ENCODE measurements around the gene CTIF. TPM values are rescaled to one million over a fixed set of nuclear protein-coding genes. Genes with fewer than 3 reads are reported as not detected.

Gene CTIF
- total RNA-seq = 32.4 and 35.2 TPM in 2 replicates

DNA sequence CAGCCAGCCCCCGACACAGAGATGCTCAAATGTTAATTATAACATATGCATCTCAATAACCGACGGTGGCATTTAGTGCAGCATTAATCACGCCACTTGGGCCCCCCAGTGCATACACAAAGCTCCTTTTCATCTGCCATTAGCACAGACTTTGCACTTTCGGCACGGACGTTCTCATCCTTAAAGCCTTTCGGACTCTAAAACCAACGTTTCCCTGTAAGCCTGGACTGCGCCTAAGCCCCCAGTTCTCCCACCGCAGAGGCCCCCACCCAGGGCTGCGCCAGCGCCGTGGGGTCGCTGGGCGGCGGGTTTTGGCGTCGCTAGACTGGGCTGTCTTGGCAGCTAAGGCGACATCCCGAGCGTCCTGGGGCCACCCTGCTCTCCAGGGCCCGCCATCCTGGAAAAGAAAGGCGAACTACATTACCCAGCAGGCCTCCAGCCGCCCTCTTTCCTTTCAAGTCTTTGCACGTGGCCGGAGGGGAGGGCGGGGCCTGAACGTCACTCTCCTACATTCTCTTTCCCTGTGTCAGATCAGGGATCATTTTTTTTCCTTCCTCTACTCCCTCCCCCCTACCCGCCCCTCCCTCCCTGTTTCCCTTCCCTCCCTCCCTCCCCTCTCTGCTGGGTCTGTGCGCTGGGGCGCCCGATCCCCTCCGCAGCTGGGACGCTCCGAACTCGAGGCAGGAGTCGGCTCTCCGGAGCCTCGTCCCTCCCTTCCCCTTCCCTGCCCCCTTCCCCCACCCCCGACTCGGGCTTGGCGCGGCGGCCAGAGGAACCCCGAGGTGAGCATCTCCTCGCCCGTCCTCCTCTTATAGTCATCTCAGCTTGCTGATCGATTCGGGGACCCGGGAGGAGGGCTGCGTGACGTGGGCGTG is at the start of gene CTIF:
TSS of gene CTIF (plus strand) at position 501 of the 875 bp plus-strand sequence. CDS start 80,535 bp downstream, outside the sequence.

Small RNA genes lying within 50 kb of the gene (small RNA-seq; reads per million reads assigned to genes)
- gene MIR4743 (ENCODE audit: low replicate concordance) = not detected

Other genes starting within 250 kb of the CTIF start
- gene ZBTB7C, start 129.6 kb upstream of the CTIF start, total RNA-seq = under 0.01 and 0.22 TPM in 2 replicates